AG04450 (cell line): ENCODE results near the gene GNB1L. TPM values are rescaled to one million over a fixed set of nuclear protein-coding genes. Genes with fewer than 3 reads are reported as not detected.

ENCODE experiments used
- CTCF ChIA-PET: fragments of 300-600, 350-600 bp; formaldehyde crosslinking; extraction: SDS; loops from one replicate; lab custom pipeline; 2022; ENCODE audit warnings: antibody characterized with exemption, inconsistent platforms; lab: Charles Lee
- POLR2A ChIA-PET: fragments of 350-600 bp; formaldehyde crosslinking; extraction: SDS; loops from one replicate; lab custom pipeline; 2021; ENCODE audit warnings: antibody characterized with exemption, inconsistent platforms; lab: Yijun Ruan, JAX
- DNase-seq: peaks from one replicate; pipeline ENCODE4 v3.0.0-alpha.2; 2011; ENCODE audit warnings: low read depth, low spot score
- H3K27ac ChIP-seq: one replicate; pipeline ENCODE4 v1.5.1; 2012; ENCODE audit warnings: low read depth, low read length, control low read depth
- H3K27me3 ChIP-seq: one replicate; pipeline ENCODE4 v1.6.0; 2012; ENCODE audit warnings: low read length; ENCODE audit not compliant: control insufficient read depth, insufficient read depth
- H3K4me3 ChIP-seq: 2 replicates; pipeline ENCODE4 v1.5.1; 2011; ENCODE audit warnings: mild to moderate bottlenecking, low read depth, low read length, control low read depth
- H3K9me3 ChIP-seq: 2 replicates; pipeline ENCODE4 v1.5.1; 2012; ENCODE audit warnings: low read length; ENCODE audit not compliant: control insufficient read depth, insufficient read depth
- CTCF ChIP-seq: IDR thresholded peaks from 2 replicates; pipeline ENCODE4 v1.5.1; 2011; ENCODE audit warnings: low read depth, low read length, control low read depth, inconsistent platforms
- polyA plus RNA-seq: library from polyadenylated mRNA; depleted of rRNA; stranded (reverse); fragments of >200 nt; gene quantifications from 2 replicates; pipeline ENCODE4 v1.2.3, GENCODE V29; 2011

Gene GNB1L
- polyA plus RNA-seq, 1 experiment, result 1.3 TPM

- ChIA-PET POLR2A (no interaction called here), CTCF (no interaction called here)
- no peak overlapping the region for H3K27ac ChIP-seq
- no peak for TF ChIP-seq CTCF
- H3K9me3 ChIP-seq, result no peaks in the 10 kb centered on the region; the same call in 1 of the 2 replicates
- no peak overlapping the region for H3K4me3 ChIP-seq
- H3K27me3 ChIP-seq, result no peaks in the 10 kb centered on the region
- DNase-seq, result no peak
Observed at GRCh38 chr22:19823191-19823901, 31.3 kb downstream of the GNB1L start.

GRCh38 chr22:19822301-19823117 lies 32.2 kb downstream of the GNB1L start:
- ChIA-PET POLR2A (no interaction called here), CTCF (no interaction called here)
- Histone ChIP-seq H3K27ac (no peak overlapping the region), H3K27me3 (no peaks in the 10 kb centered on the region), H3K9me3 (no peaks in the 10 kb centered on the region; the same call in 1 of the 2 replicates), H3K4me3 (no peak overlapping the region)
- DNase-seq, result no peak
- TF ChIP-seq CTCF, result no peak

- ChIA-PET POLR2A (no interaction called here), CTCF (no interaction called here)
- Histone ChIP-seq H3K27ac (no peak overlapping the region), H3K27me3 (no peaks in the 10 kb centered on the region), H3K9me3 (no peaks in the 10 kb centered on the region; the same call in 1 of the 2 replicates), H3K4me3 (no peak overlapping the region)
- no peak for DNase-seq
- TF ChIP-seq CTCF, result no peak
Observed at GRCh38 chr22:19821523-19822300, 33.0 kb downstream of the GNB1L start.

GRCh38 chr22:19820880-19821522 lies 33.7 kb downstream of the GNB1L start:
- no peak for TF ChIP-seq CTCF
- Histone ChIP-seq H3K27ac (no peak overlapping the region), H3K27me3 (no peaks in the 10 kb centered on the region), H3K4me3 (no peak overlapping the region), H3K9me3 (no peaks in the 10 kb centered on the region; the same call in 1 of the 2 replicates)
- CTCF ChIA-PET, result interaction anchor here (0.7 kb wide), 1 partner anchor 69 kb away, joined by 3 read pairs; no protein-coding TSS in a partner anchor
- POLR2A ChIA-PET, result no interaction called here
- no peak for DNase-seq
